CD8-positive, alpha-beta memory T cell (primary cell): ENCODE results near the gene ARMC5. TPM values are rescaled to one million over a fixed set of nuclear protein-coding genes. Genes with fewer than 3 reads are reported as not detected.

Experiments used
- CTCF ChIA-PET: fragments of 350-600 bp; sonication (Branson Sonifier 250); formaldehyde crosslinking; loops from one replicate; lab custom pipeline; 2021; ENCODE audit warnings: antibody characterized with exemption; lab: Charles Lee
- POLR2A ChIA-PET: fragments of 350-600 bp; sonication (Branson Sonifier 250); formaldehyde crosslinking; loops from one replicate; lab custom pipeline; 2021; ENCODE audit warnings: antibody characterized with exemption; lab: Charles Lee
- DNase-seq, 5 donors: peaks; one replicate each; pipeline versions ENCODE4 v3.0.0 to v3.0.0-alpha.2; 2020 to 2022; ENCODE audit warnings: mixed read lengths in 1 of 5
- H3K27ac ChIP-seq: one replicate; pipeline ENCODE4 v1.7.0; 2013; ENCODE audit warnings: low read depth, mild to moderate bottlenecking, low read length, moderate library complexity
- H3K27me3 ChIP-seq: 2 replicates; pipeline ENCODE4 v1.7.0; 2013; ENCODE audit warnings: low read length, mild to moderate bottlenecking; ENCODE audit not compliant: insufficient read depth, poor library complexity, severe bottlenecking
- H3K36me3 ChIP-seq: 2 replicates; pipeline ENCODE4 v1.7.0; 2013; ENCODE audit warnings: mild to moderate bottlenecking, low read length, moderate library complexity; ENCODE audit not compliant: insufficient read depth
- H3K4me1 ChIP-seq: 2 replicates; pipeline ENCODE4 v1.7.0; 2013; ENCODE audit warnings: mild to moderate bottlenecking, low read length, moderate library complexity; ENCODE audit not compliant: insufficient read depth
- H3K4me3 ChIP-seq: 2 replicates; pipeline ENCODE4 v1.7.0; 2013; ENCODE audit warnings: mild to moderate bottlenecking, low read length
- H3K9me3 ChIP-seq: 2 replicates; pipeline ENCODE4 v1.7.0; 2013; ENCODE audit warnings: mild to moderate bottlenecking, low read length
- H3K27ac Mint-ChIP-seq, 8 donors: one replicate each; pipeline ENCODE4 v1.8.0; 2020 to 2021; ENCODE audit warnings: mixed read lengths in 8 of 8, mild to moderate bottlenecking in 6 of 8, inconsistent platforms in 3 of 8, moderate library complexity in 3 of 8
- H3K27me3 Mint-ChIP-seq, 2 donors: one replicate each; pipeline ENCODE4 v1.8.0; 2020 to 2021; ENCODE audit warnings: mixed read lengths in 2 of 2, mild to moderate bottlenecking in 1 of 2, moderate library complexity in 1 of 2
- H3K36me3 Mint-ChIP-seq, 3 donors: one replicate each; pipeline ENCODE4 v1.8.0; 2020 to 2021; ENCODE audit warnings: mixed read lengths in 3 of 3, inconsistent platforms in 1 of 3, mild to moderate bottlenecking in 1 of 3
- H3K4me1 Mint-ChIP-seq, 3 donors: one replicate each; pipeline ENCODE4 v1.8.0; 2020 to 2021; ENCODE audit warnings: mixed read lengths in 3 of 3, inconsistent platforms in 1 of 3, mild to moderate bottlenecking in 1 of 3
- H3K4me3 Mint-ChIP-seq, 7 donors: one replicate each; pipeline ENCODE4 v1.8.0; 2020 to 2021; ENCODE audit warnings: mixed read lengths in 7 of 7, mild to moderate bottlenecking in 6 of 7, moderate library complexity in 4 of 7, inconsistent platforms in 2 of 7
- H3K9me3 Mint-ChIP-seq, 5 donors: one replicate each; pipeline ENCODE4 v1.8.0; 2020 to 2022; ENCODE audit warnings: mixed read lengths in 5 of 5, mild to moderate bottlenecking in 3 of 5, moderate library complexity in 2 of 5, inconsistent platforms in 1 of 5
- polyA plus RNA-seq: library from polyadenylated mRNA; unstranded; fragments of 300-500 nt; fragmentation: Illumina TruSeq; gene quantifications from one replicate; pipeline ENCODE4 v1.2.3, GENCODE V29; 2021
- total RNA-seq, 2 experiments: library from RNA; stranded (reverse); gene quantifications; one replicate each; pipeline ENCODE4 v1.2.3, GENCODE V29; 2021

The ARMC5 gene
- total and polyA plus RNA-seq, 3 experiments from 2014 or later = 9.8 to 15.9 (median 14.3) TPM

DNA sequence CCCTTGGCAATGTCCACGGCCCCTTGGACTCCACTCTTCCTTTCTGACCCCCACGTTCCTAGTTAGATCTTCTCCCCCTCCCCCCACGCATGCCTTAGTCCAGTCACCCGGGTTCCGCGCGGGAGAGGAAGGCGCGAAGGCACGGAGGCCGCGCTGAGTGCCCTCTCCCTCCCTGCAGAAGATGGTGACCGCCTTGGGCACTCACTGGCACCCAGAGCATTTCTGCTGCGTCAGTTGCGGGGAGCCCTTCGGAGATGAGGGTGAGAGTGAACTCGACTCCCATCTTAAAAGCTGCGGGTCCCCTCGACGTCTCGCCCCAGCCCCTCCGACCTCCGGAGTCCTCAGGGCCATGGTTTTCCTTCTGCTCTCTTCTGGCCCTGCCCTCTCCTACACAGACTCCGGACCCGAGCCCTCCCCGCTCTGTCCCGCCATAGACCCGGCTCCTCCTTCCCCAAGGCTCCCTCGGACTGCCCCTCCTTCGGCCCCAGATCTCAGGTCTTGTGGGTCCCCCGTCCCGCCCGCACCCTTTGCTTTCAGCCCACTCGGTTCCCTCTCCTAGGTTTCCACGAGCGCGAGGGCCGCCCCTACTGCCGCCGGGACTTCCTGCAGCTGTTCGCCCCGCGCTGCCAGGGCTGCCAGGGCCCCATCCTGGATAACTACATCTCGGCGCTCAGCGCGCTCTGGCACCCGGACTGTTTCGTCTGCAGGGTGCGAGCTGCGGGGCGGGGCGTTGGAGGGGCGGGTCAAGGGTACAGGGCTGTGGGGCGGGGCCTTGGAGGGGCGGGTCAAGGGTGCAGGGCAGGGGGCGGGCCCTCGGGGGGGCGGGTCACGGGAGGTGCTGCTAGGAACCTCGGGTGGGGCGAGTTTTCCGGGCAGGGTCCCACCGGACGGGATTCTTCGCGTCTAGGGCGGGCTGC is 17.3 kb downstream of the ARMC5 start:
- DNase-seq = peak; percentile 72 to 91 (median 82)
- Histone ChIP-seq H3K27ac (peak overlapping the region; percentile 51), H3K27me3 (peaks cover 9% of the 10 kb centered on the region), H3K4me1 (peaks cover 6% of the 10 kb centered on the region), H3K9me3 (no peaks in the 10 kb centered on the region), H3K4me3 (peak overlapping the region; percentile 70), H3K36me3 (no peaks in the 10 kb centered on the region)
- peaks cover 6 to 29% (median 17%) of the 10 kb centered on the region in 3 donors for H3K4me1 Mint-ChIP-seq
- ChIA-PET POLR2A (interaction anchor here (1.1 to 2.9 kb wide), 3 partner anchors 11 to 18 kb away, joined by 3 to 16 read pairs (median 11); partner anchors contain the start of gene ARMC5), CTCF (interaction anchor here (1.7 to 5.3 kb wide), 2 partner anchors 17 to 31 kb away, joined by 4 to 23 read pairs; partner anchors contain the start of genes ARMC5 and RUSF1)
- peaks cover 0 to 2% (median 0%) of the 10 kb centered on the region in 3 donors for H3K36me3 Mint-ChIP-seq
- peak overlapping the region in 5 of 8 donors; percentile 37 to 78 (median 63) for H3K27ac Mint-ChIP-seq
- peaks cover 13 to 21% of the 10 kb centered on the region in 2 donors for H3K27me3 Mint-ChIP-seq
- H3K9me3 Mint-ChIP-seq = no peaks in the 10 kb centered on the region
- H3K4me3 Mint-ChIP-seq = peak overlapping the region; percentile 63 to 94 (median 88)

DNA sequence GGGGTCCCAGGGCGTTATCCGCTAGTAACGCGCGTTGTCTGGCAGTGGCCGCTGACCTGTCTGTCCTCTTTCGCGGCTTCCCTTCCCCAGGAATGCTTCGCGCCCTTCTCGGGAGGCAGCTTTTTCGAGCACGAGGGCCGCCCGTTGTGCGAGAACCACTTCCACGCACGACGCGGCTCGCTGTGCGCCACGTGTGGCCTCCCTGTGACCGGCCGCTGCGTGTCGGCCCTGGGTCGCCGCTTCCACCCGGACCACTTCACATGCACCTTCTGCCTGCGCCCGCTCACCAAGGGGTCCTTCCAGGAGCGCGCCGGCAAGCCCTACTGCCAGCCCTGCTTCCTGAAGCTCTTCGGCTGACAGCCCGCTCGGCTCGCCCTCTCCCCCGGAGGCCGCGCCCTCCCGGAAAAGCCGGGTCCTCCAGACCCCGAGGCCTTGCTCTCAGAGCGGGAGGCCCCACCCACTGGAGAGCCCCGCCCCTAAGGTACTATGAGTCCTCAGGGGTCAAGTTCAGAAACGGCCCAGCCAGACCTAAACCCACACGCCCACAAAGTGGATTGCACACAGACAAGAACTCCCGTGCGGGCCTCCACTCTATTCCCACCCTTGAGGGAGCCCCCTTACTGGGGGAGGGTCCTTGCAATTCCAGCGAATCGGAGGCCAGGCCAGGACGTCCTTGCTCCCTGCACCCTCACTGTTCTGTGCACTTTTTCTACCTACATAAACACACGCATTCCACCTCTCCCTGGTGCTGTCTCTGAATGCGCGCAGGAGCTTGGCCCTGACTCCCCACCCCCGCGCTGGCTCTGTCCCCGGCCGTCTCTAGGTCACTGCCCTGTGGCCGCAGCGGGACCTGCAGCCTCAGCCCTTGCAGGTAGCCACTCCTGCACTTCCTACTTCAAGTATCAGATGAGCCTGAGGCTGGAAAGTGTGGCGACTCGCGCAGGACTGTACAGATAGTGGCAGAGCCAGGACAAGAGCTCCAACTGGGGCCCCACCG is 18.2 kb downstream of the ARMC5 start:
- Mint-ChIP-seq H3K4me1 (peaks cover 6 to 26% (median 16%) of the 10 kb centered on the region in 3 donors), H3K9me3 (no peaks in the 10 kb centered on the region), H3K27ac (peak overlapping the region in 5 of 8 donors; percentile 29 to 86 (median 53)), H3K27me3 (peaks cover 9 to 20% of the 10 kb centered on the region in 2 donors), H3K36me3 (peaks cover 0 to 2% (median 2%) of the 10 kb centered on the region in 3 donors), H3K4me3 (peak overlapping the region; percentile 63 to 94 (median 88))
- Histone ChIP-seq H3K4me1 (peaks cover 4% of the 10 kb centered on the region), H3K36me3 (no peaks in the 10 kb centered on the region), H3K27ac (peak overlapping the region; percentile 51), H3K9me3 (no peaks in the 10 kb centered on the region), H3K4me3 (peak overlapping the region; percentile 41), H3K27me3 (peaks cover 4% of the 10 kb centered on the region)
- CTCF ChIA-PET = interaction anchor here (1.7 to 5.3 kb wide), 2 partner anchors 18 to 30 kb away, joined by 4 to 23 read pairs; partner anchors contain the start of genes ARMC5 and RUSF1
- DNase-seq = peak in 3 of 5 donors; percentile 46 to 65 (median 48)
- POLR2A ChIA-PET = interaction anchor here (1.1 to 2.9 kb wide), 3 partner anchors 10 to 18 kb away, joined by 3 to 16 read pairs (median 11); partner anchors contain the start of gene ARMC5

DNA sequence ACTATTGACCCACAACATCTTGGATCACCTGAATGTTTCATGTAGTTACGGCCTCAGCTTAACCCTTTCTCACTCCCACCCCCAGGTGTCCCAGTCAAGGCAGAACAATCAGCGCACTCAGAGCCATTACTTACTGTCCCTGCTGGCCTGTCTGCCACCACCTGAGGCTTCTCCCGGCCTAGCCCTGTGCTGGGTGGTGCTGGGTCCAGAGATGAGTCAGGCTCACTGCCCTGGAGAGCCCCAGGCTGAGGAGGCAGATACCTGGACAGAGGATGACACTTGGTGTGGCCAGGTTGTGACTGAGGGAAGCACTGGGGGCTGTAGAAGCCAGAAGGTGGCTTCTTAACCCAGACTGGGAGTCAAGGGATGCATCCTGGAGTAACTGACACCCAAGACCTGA is 19.7 kb downstream of the ARMC5 start:
- Histone ChIP-seq H3K27ac (no peak overlapping the region), H3K9me3 (no peaks in the 10 kb centered on the region), H3K36me3 (no peaks in the 10 kb centered on the region), H3K4me1 (peaks cover 4% of the 10 kb centered on the region), H3K4me3 (no peak overlapping the region), H3K27me3 (no peaks in the 10 kb centered on the region)
- ChIA-PET POLR2A (interaction anchor here (2.9 kb wide), 1 partner anchor 9 kb away, joined by 16 read pairs; no protein-coding TSS in a partner anchor), CTCF (interaction anchor here (5.3 kb wide), 1 partner anchor 20 kb away, joined by 23 read pairs; the partner anchor contains the start of gene ARMC5)
- no peak for DNase-seq
- Mint-ChIP-seq H3K4me3 (peak overlapping the region in 2 of 7 donors; percentile 32 to 50), H3K27me3 (peaks cover 0 to 8% of the 10 kb centered on the region in 2 donors), H3K27ac (peak overlapping the region in 1 of 8 donors; percentile 55), H3K4me1 (peaks cover 6 to 21% (median 11%) of the 10 kb centered on the region in 3 donors), H3K9me3 (no peaks in the 10 kb centered on the region), H3K36me3 (peaks cover 0 to 2% (median 2%) of the 10 kb centered on the region in 3 donors)

DNA sequence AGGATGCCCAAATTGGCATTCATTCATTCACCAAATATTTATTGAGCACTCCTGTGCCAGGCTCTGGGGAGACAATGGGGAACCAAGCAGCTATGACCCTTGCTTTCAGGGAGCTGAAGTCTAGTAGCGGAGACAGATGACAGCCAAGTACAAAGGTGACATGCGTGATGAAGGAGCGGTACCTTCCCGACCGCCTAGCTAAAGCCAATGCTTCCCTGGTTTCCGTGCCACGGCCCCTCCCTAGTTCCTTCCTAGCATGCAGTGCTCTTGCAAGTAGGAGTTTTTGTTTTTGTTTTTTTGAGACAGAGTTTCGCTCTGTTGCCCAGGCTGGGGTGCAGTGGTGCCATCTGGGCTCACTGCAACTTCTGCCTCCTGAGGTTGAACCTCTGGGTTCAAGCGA is 20.4 kb downstream of the ARMC5 start:
- H3K27ac Mint-ChIP-seq = peak overlapping the region in 1 of 8 donors; percentile 51
- no peak for DNase-seq
- no peaks in the 10 kb centered on the region for H3K27me3 ChIP-seq
- H3K4me3 ChIP-seq = no peak overlapping the region
- peaks cover 6 to 21% (median 11%) of the 10 kb centered on the region in 3 donors for H3K4me1 Mint-ChIP-seq
- POLR2A ChIA-PET = no interaction called here
- peaks cover 4% of the 10 kb centered on the region for H3K4me1 ChIP-seq
- CTCF ChIA-PET = interaction anchor here (0.6 to 1.0 kb wide), 2 partner anchors 19 to 34 kb away, joined by 3 read pairs; no protein-coding TSS in a partner anchor
- H3K27me3 Mint-ChIP-seq = peaks cover 0 to 4% of the 10 kb centered on the region in 2 donors
- H3K9me3 Mint-ChIP-seq = no peaks in the 10 kb centered on the region
- H3K36me3 ChIP-seq = no peaks in the 10 kb centered on the region
- H3K27ac ChIP-seq = no peak overlapping the region
- H3K4me3 Mint-ChIP-seq = peak overlapping the region in 1 of 7 donors; percentile 14
- peaks cover 0 to 2% (median 2%) of the 10 kb centered on the region in 3 donors for H3K36me3 Mint-ChIP-seq
- no peaks in the 10 kb centered on the region for H3K9me3 ChIP-seq

DNA sequence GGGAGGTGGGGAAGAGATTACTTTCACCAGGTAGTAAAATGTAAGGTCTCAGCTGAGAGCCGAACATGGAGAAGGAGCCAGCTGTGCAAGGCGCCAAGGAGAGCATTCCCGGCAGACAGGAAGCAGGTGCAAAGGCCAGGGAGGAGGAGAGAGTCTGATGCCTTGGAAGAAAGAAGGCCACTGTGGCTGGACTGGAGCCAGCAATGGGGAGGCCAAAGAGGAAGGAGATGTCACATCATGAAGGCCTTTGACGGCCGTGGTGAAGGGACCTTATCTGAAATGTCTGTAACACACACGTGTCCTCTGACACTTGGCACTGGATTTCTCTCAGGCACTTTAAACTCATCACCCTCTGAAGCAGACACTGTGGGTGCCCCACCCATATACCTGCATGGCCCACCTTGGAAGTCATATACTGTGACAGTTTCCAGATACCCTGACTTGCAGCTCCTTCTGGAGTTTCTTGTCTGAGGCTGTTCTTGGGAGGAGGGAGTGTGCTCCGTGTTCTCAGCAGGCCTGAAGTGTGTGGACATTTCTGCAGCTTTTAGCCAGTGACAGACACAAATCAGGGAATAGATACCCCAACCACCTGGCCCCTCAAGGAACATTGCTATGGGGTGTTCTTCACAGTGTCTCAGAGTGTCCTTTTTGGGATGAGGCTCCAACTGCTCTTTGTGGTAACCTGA is 21.7 kb downstream of the ARMC5 start:
- H3K36me3 Mint-ChIP-seq = peaks cover 0 to 2% (median 2%) of the 10 kb centered on the region in 3 donors
- ChIA-PET CTCF (interaction anchor here (1.2 kb wide), 1 partner anchor 10 kb away, joined by 3 read pairs; no protein-coding TSS in a partner anchor), POLR2A (no interaction called here)
- Histone ChIP-seq H3K36me3 (no peaks in the 10 kb centered on the region), H3K4me3 (no peak overlapping the region), H3K27ac (no peak overlapping the region), H3K4me1 (peaks cover 6% of the 10 kb centered on the region), H3K27me3 (no peaks in the 10 kb centered on the region), H3K9me3 (no peaks in the 10 kb centered on the region)
- H3K4me1 Mint-ChIP-seq = peaks cover 6 to 21% (median 9%) of the 10 kb centered on the region in 3 donors
- H3K9me3 Mint-ChIP-seq = no peaks in the 10 kb centered on the region
- H3K4me3 Mint-ChIP-seq = no peak overlapping the region
- H3K27ac Mint-ChIP-seq = no peak overlapping the region
- peaks cover 0 to 4% of the 10 kb centered on the region in 2 donors for H3K27me3 Mint-ChIP-seq
- no peak for DNase-seq

DNA sequence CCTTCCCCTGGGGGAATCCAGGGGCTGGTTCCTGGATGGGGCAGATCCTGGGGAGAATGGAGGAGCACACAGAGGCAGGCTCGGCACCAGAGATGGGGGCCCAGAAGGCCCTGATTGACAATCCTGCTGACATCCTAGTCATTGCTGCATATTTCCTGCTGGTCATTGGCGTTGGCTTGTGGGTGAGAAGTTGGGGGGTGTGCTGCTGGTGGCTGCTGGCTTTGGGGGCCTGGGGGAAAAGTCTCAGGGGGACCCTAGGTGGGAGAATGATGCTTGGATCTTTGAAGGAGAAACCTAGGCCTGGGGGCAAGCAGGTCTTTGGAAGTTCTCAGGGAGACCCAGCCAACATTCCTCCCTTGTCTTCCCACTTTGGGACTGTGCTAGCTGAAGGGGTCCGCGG is 23.8 kb downstream of the ARMC5 start, which contains the start of gene SLC5A2:
Gene SLC5A2, plus strand, starts transcription at position 43 of the 400 bp plus-strand sequence. Its CDS starts 14 bp downstream, at position 57.
- H3K27me3 ChIP-seq = no peaks in the 10 kb centered on the region
- ChIA-PET POLR2A (no interaction called here), CTCF (no interaction called here)
- no peak for DNase-seq
- peak within 1 kb of the TSS in 1 of 8 donors; percentile 12 for H3K27ac Mint-ChIP-seq
- H3K36me3 ChIP-seq = no peaks in the 10 kb centered on the region
- peaks cover 0 to 2% (median 2%) of the 10 kb centered on the region in 3 donors for H3K36me3 Mint-ChIP-seq
- H3K27me3 Mint-ChIP-seq = peaks cover 0 to 4% of the 10 kb centered on the region in 2 donors
- H3K4me1 Mint-ChIP-seq = peaks cover 0 to 18% (median 14%) of the 10 kb centered on the region in 3 donors
- H3K27ac ChIP-seq = no peak within 1 kb of the TSS
- H3K4me1 ChIP-seq = peaks cover 14% of the 10 kb centered on the region
- H3K4me3 ChIP-seq = no peak within 1 kb of the TSS
- no peaks in the 10 kb centered on the region for H3K9me3 Mint-ChIP-seq
- H3K9me3 ChIP-seq = no peaks in the 10 kb centered on the region
- peak within 1 kb of the TSS in 2 of 7 donors; percentile 34 to 66 for H3K4me3 Mint-ChIP-seq
